SH-SY5Y (cell line): ENCODE data around the gene SNTA1.

Source experiments
- GATA2 ChIP-seq: IDR thresholded peaks from 2 replicates; pipeline ENCODE4 v1.6.1; 2011; ENCODE audit warnings: mild to moderate bottlenecking, low read depth, low read length
- GATA3 ChIP-seq: IDR thresholded peaks from 2 replicates; pipeline ENCODE4 v1.6.1; 2011; ENCODE audit warnings: low read depth, mild to moderate bottlenecking, low read length, moderate library complexity

DNA sequence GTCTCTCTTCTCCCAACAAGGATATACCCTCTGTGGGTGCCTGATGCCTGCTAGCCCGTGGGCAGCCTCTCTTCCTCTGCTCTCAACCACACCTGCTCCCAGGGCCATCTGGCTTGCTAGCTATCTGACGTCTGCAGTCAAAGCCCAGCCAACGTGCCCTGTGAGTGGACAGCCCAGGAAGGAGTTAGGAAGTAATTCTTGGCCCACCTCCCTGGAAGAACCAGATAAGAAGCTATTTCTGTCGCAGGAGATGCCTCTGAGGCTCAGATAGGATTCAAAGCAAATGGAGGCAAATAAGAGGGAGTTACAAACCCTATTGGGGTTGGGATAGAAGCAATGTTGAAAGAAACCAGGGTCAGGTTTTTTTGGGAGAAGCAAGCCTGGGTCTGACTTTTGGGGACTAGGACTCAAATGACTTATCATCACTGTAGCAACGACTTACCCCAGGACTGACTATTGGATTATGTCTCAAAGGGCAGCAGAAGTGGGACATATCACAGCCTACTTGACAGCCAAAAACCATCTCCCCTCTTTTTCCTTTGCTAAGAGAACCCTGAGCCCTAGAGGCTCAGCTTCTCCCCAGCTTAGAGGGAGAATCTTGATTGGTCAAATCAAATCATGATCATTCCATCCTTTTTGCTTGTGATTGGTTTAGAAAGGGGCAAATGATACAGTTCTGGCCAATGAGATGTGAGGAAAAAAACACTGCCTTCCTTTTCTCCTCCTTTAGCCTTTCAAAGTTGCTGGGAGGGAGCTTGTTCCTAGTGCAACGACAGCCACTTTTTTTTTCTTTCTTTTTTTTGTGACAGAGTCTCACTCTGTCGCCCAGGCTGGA lies 24.2 kb downstream of the SNTA1 start:
- TF ChIP-seq GATA2, result no peak
- no peak for TF ChIP-seq GATA3
